ENCODE data around the gene SRRM1. TPM values are rescaled to one million over a fixed set of nuclear protein-coding genes. Genes with fewer than 3 reads are reported as not detected.

The SRRM1 gene
- 50.7 and 53.3 TPM in 2 replicates for total RNA-seq

GRCh38 chr1:24642481-24643362 is at the start of gene SRRM1:
SRRM1 (plus strand) TSS chr1:24643302; CDS start chr1:24643327, 25 bp downstream.
- Histone ChIP-seq H3K9me3 (ENCODE audit: low read depth, low read length) (no peaks in the 10 kb centered on the region), H3K4me1 (ENCODE audit: insufficient read depth, low read length) (peaks cover 24% of the 10 kb centered on the region), H3K4me3 (ENCODE audit: insufficient read depth, low read length) (peak within 1 kb of the TSS; percentile 84), H3K4me2 (ENCODE audit: insufficient read depth, low read length) (peak within 1 kb of the TSS; percentile 98), H2AFZ (ENCODE audit: low read length) (peak within 1 kb of the TSS; percentile 88), H3K79me2 (ENCODE audit: insufficient read depth, low read length) (peaks cover 51% of the 10 kb centered on the region), H3K36me3 (ENCODE audit: insufficient read depth, low read length) (peaks cover 18% of the 10 kb centered on the region), H3K27ac (ENCODE audit: low read depth, low read length) (peak within 1 kb of the TSS; percentile 99), H4K20me1 (ENCODE audit: insufficient read depth, low read length) (peaks cover 26% of the 10 kb centered on the region), H3K27me3 (ENCODE audit: insufficient read depth, low read length) (no peaks in the 10 kb centered on the region)
- peak; percentile 99 for DNase-seq (ENCODE audit: insufficient read length, low spot score, missing footprints)
- no peak for TF ChIP-seq CTCF (IDR thresholded peaks at IDR 0.05; ENCODE audit: extremely low read depth, low read depth, low read length)

- Histone ChIP-seq H3K27ac (ENCODE audit: low read depth, low read length) (no peak overlapping the region), H3K4me1 (ENCODE audit: insufficient read depth, low read length) (no peaks in the 10 kb centered on the region), H3K4me3 (ENCODE audit: insufficient read depth, low read length) (no peak overlapping the region), H3K27me3 (ENCODE audit: insufficient read depth, low read length) (peaks cover 18% of the 10 kb centered on the region), H3K36me3 (ENCODE audit: insufficient read depth, low read length) (no peaks in the 10 kb centered on the region), H3K79me2 (ENCODE audit: insufficient read depth, low read length) (no peaks in the 10 kb centered on the region), H2AFZ (ENCODE audit: low read length) (no peak overlapping the region), H3K9me3 (ENCODE audit: low read depth, low read length) (no peaks in the 10 kb centered on the region), H3K4me2 (ENCODE audit: insufficient read depth, low read length) (no peak overlapping the region), H4K20me1 (ENCODE audit: insufficient read depth, low read length) (no peaks in the 10 kb centered on the region)
- DNase-seq (ENCODE audit: insufficient read length, low spot score, missing footprints), result no peak
- TF ChIP-seq CTCF (IDR thresholded peaks at IDR 0.05; ENCODE audit: extremely low read depth, low read depth, low read length), result no peak
These were observed 48.8 kb upstream of the SRRM1 start for GRCh38 chr1:24594328-24594598.

- H3K27ac ChIP-seq (ENCODE audit: low read depth, low read length), result no peak overlapping the region
- H3K79me2 ChIP-seq (ENCODE audit: insufficient read depth, low read length), result no peaks in the 10 kb centered on the region
- no peak overlapping the region for H2AFZ ChIP-seq (ENCODE audit: low read length)
- H3K4me2 ChIP-seq (ENCODE audit: insufficient read depth, low read length), result no peak overlapping the region
- TF ChIP-seq CTCF (IDR thresholded peaks at IDR 0.05; ENCODE audit: extremely low read depth, low read depth, low read length), result no peak
- no peaks in the 10 kb centered on the region for H4K20me1 ChIP-seq (ENCODE audit: insufficient read depth, low read length)
- H3K4me1 ChIP-seq (ENCODE audit: insufficient read depth, low read length), result no peaks in the 10 kb centered on the region
- no peaks in the 10 kb centered on the region for H3K9me3 ChIP-seq (ENCODE audit: low read depth, low read length)
- H3K36me3 ChIP-seq (ENCODE audit: insufficient read depth, low read length), result no peaks in the 10 kb centered on the region
- peaks cover 18% of the 10 kb centered on the region for H3K27me3 ChIP-seq (ENCODE audit: insufficient read depth, low read length)
- DNase-seq (ENCODE audit: insufficient read length, low spot score, missing footprints), result no peak
- H3K4me3 ChIP-seq (ENCODE audit: insufficient read depth, low read length), result no peak overlapping the region
These were observed 46.7 kb upstream of the SRRM1 start for GRCh38 chr1:24596401-24596880.

- Histone ChIP-seq H3K27ac (ENCODE audit: low read depth, low read length) (no peak overlapping the region), H3K79me2 (ENCODE audit: insufficient read depth, low read length) (no peaks in the 10 kb centered on the region), H3K4me3 (ENCODE audit: insufficient read depth, low read length) (no peak overlapping the region), H2AFZ (ENCODE audit: low read length) (no peak overlapping the region), H3K4me1 (ENCODE audit: insufficient read depth, low read length) (no peaks in the 10 kb centered on the region), H3K27me3 (ENCODE audit: insufficient read depth, low read length) (peaks cover 18% of the 10 kb centered on the region), H3K36me3 (ENCODE audit: insufficient read depth, low read length) (no peaks in the 10 kb centered on the region), H4K20me1 (ENCODE audit: insufficient read depth, low read length) (no peaks in the 10 kb centered on the region), H3K4me2 (ENCODE audit: insufficient read depth, low read length) (no peak overlapping the region), H3K9me3 (ENCODE audit: low read depth, low read length) (no peaks in the 10 kb centered on the region)
- TF ChIP-seq CTCF (IDR thresholded peaks at IDR 0.05; ENCODE audit: extremely low read depth, low read depth, low read length), result no peak
- DNase-seq (ENCODE audit: insufficient read length, low spot score, missing footprints), result no peak
These were observed 43.8 kb upstream of the SRRM1 start for GRCh38 chr1:24599265-24599664.

Data from osteoblast (primary cell).